CD4-positive, alpha-beta T cell treated with Interleukin-6 at 100 ng/mL for 8 hours (primary cell): ENCODE data around the gene POC1A.
A peak's percentile ranks its signal among the peaks of the same experiment; 100 is the strongest.

Experiments used
- DNase-seq: peaks from one replicate; pipeline ENCODE4 v3.0.0-alpha.2; 2020; ENCODE audit warnings: mixed read lengths, low spot score

The POC1A gene

GRCh38 chr3:52065264-52065756 is 88.9 kb downstream of the POC1A start:
- no peak for DNase-seq

GRCh38 chr3:52064561-52064960 is 89.7 kb downstream of the POC1A start:
- DNase-seq = no peak

- no peak for DNase-seq
These were observed 91.0 kb downstream of the POC1A start for GRCh38 chr3:52063026-52063723.

DNA sequence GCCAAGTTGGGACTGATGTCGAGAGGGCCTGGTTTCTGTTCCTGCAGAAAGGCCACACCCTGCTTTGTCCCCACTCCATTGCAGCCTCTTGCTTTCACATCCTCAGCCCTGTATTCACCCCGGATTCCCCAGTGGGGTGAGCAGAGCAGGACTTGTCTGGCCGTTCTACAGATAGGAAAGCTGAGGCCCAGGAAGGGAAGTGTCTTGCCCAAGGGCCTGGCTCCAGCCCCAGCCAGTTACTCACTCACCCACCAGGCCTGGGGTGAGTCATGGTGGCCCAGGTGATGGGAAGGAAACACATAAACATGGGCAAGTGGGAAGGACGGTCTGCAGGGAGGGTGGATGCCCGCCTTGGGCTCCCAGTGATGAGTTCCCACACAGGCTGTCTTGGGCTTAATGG is 91.7 kb downstream of the POC1A start:
- no peak for DNase-seq

DNA sequence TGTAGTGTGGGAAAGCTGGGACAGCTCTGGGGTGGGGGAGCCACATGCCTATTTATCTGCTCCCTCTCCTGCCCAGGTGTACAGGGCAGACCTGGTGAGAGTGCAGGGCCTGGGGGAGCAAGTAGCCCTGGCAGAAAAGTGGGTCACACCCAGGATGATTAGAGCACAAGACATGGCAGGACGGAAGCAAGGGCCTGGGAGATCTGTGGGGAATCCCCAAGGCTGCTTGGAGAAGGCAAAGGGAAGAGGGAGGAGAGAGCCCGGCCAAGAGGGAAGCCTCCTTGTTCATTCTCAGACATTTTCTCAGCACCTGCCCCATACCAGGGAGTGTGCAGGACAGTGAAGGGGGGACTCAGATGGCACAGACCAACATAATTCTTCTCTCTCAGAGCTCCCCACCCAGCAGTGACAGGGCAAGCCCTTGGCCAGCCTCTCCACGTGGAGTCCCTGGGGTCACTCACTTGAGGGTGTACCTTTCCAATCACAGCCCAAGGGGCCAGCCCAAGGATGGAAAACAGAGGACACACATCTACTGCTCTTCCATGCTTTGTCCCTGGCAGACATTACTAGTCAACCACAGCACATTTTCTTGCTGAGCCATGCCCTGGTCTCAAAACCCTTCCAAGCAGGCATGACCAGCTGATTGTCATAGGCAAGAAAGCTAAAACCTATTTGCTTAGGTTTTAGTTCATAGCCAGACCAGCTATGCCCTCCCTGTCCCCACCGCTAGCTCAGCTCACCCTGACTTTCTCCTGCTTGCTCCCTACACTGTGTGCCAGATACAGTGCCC is 92.9 kb downstream of the POC1A start:
- DNase-seq = no peak

DNA sequence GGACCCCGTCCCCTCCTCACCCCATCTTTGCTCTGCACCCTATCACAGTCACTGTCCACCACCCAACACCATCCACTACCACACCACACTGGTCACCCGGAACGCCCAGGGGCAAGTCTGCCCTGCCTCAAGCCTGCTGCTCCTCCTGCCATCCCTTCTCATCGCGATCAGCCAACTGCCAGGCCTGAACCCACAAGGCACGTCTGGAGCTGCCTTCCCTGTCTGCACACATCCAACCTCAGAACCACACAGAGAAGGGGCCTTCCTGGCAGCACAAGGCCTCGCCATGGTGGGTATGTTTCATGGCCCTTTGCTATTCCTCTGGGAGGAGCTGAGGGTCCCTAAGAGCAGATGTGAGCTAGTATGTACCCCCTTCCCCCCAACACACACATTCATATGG is 94.4 kb downstream of the POC1A start:
- DNase-seq = no peak

- DNase-seq = no peak
These were observed 96.3 kb downstream of the POC1A start for GRCh38 chr3:52057812-52058495.

- DNase-seq = peak; percentile 100
These were observed 97.0 kb downstream of the POC1A start for GRCh38 chr3:52056968-52057811.

GRCh38 chr3:52056521-52056967 is 97.7 kb downstream of the POC1A start, which contains the start of gene DUSP7:
Gene DUSP7, minus strand, starts transcription at chr3:52056571. Its CDS starts 205 bp downstream, at chr3:52056366.
- DNase-seq = peak; percentile 62

DNA sequence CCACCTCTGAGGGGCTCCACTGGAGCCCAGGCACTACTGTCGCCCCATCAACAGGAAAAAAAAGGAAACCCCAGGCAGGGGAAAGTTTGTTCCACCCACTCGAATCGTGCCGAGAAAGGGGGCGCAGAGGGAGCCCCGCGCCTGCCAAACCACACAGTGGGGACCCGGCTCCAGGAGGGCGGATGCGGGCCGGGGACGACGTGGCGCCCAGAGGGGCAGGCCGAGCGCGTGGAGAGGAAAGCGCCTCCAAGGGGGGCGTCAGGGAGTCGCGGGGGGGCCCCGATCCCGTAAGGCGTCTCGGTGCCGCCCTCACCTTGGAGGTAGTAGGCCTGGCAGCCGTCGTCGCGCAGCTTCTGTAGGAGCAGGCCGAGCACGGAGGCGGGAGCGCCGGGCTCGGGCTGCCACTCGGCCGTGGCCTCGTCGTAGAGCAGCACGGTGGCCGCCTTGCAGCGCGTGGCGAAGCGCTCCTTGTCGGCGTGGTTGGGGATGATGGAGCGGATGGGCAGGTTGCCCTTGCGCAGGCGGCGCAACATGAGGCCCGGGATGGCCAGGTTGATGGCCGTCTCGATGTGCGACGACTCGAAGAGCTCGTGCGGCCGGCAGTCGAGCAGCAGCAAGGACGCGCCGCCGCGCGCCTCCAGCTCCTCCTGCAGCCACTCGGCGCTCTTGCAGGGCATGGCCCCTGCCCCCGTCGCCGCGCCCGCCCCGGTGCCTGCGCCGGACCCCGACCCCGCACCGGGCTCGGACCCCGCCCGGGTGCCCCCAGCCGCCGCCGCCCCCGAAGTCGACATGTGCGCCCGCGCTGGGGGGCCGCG is 98.5 kb downstream of the POC1A start:
- peak; percentile 26 for DNase-seq

DNA sequence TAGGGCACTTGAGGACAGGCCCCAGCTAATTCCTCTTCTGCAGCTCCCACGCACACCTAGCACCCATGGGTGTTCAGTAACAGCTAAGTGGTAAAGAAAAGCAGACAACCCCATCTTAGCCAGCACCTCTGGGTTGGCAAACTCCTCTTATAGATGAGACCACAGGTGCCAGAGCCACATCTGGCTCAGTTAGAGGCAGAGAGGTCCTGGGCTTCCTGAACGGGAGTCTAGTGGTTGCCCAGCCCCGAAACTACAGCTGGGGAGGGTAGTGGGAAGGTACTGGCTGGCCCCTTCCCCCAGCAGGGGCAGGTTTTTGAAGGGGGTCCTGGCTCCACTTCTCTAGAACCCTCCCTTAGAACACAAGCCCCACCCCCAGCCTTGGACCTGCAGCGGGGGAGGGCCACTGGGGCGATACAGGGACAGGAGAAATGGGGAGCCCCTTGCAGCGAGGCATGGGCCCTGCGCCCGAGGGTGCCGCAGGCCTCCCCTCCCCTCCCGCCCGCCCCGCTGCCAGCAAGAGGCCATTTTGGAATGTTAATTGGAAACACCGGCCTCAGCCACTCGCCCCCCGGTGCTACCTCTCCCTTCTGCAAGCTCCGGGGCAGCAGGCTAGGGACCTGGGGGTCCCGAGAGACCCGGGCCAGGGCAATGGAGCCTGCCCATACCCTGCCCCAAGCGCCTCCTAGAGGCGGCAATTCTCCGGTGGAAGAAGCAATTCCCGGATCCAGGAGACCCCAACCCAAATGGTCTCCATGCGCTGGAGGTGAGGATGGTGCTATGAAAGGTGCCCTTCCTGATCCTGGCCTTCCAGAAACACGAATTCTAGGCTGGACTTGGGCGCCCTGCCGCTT is 99.3 kb downstream of the POC1A start:
- DNase-seq = no peak

DNA sequence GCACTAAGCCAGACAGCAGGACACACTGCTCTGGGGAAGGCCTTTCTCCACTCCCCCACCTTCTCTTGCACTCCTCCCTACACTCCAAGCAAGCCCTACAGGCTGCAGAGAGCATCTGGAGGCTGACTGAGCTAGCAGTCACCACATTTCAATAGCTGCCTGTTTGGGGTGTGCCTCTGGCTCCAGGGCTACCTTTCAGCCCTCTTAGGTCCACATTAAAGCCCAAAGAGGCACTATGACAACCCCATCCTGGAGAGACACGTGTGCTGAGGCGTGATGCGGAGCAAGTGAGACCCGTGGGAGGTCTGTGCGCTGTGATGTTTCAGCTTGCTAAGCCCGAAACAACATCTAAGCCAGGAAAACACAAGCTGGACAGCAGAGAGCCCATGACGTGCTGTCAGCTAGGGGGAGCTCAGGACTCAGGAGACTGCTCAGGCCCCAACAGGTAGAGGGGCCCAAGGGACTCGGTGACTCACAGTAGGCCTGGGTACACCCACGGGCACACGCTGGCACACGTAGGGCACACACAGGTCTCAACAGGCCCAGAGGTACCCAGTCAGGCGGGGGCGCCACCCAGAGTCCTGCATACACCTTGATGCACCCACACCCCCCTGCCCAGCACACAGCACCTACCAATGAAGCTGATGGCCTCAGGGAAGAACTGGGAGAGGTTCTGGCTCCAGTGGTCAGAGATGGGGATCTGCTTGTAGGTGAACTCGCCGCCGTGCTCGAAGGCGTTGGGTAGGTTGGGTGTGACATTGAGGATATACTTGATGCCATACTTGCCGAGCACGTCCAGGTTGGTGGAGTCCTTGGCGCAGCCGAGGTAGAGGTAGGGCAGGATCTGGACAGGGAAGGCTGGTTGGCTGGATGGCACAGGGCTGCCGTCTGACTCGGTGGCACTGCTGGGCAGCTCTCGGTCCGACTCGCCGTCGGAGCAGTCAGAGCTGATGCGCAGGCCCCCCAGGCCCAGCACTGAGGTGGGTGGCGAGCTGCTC is 100.6 kb downstream of the POC1A start:
- DNase-seq = peak; percentile 36

DNA sequence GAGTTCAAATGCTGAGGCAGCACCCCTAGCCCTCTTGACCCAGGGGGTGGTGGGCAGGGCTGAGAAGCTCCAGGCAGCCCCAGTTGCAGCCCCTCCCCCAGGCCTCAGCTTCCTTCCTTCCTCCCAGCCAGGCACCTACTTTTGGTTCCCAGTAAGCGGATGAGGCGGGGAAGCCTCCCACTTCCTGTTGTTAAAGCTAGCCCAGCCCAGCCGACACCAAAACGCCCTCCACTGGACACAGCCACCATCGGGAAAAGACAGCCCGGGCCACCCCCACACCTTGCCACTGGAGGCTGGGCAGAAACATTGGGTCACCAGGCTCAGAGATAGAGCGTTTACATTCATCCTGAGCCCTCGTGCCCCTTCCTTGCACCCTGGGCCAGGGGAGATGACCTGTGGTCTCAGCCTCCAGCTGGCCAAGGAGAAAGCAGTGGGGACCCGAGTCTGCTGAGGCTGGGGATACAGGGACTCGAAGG is 101.4 kb downstream of the POC1A start:
- peak; percentile 59 for DNase-seq

DNA sequence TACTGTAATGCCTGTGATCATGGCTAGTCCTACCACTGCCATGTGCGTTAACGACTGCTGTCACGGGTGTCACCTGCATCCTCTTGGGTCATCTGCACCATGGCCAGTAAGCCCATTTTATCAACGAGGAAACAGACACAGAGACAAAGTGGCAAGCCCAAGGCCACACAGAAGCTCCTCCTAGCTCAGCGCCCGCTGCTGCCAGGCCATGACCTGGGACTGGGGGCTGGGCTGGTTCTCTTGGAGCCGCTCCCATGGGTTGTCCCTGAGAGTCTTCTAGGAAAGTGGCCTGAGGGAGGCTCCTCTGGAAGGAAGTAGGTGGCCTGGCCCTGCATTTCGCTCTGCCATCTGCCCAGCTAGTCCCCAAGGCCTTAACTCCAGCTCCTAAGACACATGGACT is 102.8 kb downstream of the POC1A start:
- no peak for DNase-seq

DNA sequence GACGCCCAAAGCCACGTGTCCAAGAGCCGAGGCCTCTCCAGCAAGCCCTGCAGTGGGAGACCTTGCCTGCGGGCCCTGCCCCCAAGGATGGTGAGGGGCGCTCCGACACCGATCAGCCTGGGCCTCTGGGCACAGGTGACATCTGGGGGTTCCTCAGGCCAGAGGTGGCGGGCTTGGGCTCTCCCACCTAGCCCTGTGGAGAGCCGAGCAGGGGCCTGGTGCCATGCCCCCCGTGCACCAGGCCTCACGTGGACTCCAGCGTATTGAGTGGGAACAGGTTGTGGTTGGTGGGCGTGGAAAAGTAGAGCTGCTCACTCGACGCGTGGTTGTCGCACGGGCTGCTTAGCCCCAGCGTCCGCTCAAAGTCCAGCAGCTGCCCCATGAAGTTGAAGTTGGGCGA is 103.7 kb downstream of the POC1A start:
- DNase-seq = no peak

DNA sequence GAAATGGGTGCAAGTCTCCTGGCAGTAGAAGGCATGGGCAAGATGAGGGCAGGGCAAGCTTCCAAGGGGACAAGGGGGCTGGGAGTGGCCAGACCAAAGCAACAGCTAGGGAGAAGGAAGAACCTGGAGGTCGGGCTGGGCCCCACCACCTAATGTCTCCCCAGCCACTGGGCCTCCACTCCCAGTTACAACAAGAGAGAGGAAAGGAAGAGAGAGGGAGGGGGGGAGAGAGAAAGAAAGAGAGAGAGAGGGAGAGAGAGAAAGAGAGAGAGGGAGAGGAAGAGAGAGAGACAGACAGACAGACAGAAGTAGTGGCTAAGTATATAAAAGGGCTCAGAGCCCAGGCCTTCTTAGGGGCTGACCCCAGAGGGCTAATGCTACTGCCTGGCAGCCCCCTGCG is 104.7 kb downstream of the POC1A start:
- DNase-seq = no peak

DNA sequence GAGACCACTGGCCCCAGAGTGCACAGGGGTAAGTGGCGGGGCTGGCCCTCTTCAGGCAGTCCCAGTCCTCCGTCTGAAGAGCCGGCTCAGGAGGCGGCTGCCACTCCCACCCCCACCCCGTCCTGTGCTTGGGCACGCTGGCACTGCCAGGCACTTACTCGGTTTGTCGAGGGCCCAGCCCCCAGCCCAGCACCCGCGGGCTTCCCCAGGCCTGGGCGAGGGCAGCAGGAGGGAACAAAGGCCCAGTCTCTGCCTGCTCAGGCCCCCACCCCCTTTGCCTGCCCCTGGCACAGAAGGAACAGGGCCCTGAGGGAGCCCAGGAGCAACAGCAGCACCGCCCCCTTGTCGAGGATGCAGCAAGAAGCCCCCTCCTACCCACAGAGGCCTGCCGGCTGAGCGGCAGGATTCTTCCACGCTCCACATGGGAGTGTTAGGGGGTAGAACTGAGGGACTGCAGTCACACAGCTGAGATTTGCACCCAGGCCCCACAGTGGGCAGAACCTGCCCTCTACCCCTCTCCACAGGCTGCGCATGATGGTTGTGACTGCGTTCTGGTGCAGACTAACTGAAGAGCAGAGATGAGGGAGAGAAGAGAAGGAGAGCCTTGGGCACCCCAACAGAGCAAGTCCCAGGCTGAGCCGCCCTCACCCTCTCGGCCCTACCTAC is 106.8 kb downstream of the POC1A start:
- DNase-seq = no peak

GRCh38 chr3:52046902-52047239 is 107.4 kb downstream of the POC1A start:
- DNase-seq = no peak
